K562 (cell line): Measurements from ENCODE around the gene CNTN4. TPM values are rescaled to one million over a fixed set of nuclear protein-coding genes. Genes with fewer than 3 reads are reported as not detected.

Experiments
- ATAC-seq: fragments of 200-7000 bp; cut with Tn5 transposase; 3 replicates; pipeline ENCODE4 v1.9.1; 2020; ENCODE audit warnings: moderate library complexity
- BruUV-seq: library from RNA; stranded (reverse); fragments of 400-500 nt; replicated peaks from 2 replicates; lab custom pipeline; 2021; lab: Mats Ljungman, UMichigan
- CTCF ChIA-PET: fragments of 300-600 bp; formaldehyde crosslinking; extraction: SDS; loops from one replicate; lab custom pipeline; 2021; ENCODE audit warnings: low intra/inter-chr PET ratio; lab: Yijun Ruan, JAX
- POLR2A ChIA-PET: fragments of 300-600, 350-650 bp; sonication (Branson Sonifier 250); formaldehyde crosslinking; extraction: SDS; loops from one replicate; lab custom pipeline; 2021; ENCODE audit warnings: antibody characterized with exemption, inconsistent platforms; lab: Yijun Ruan, JAX
- DNase-seq, 4 experiments: peaks; one replicate each; pipeline versions ENCODE4 v3.0.0 to v3.0.0-alpha.2; 2011 to 2018; ENCODE audit warnings: low spot score in 3 of 4, mixed read lengths in 3 of 4; ENCODE audit errors: extremely low read depth in 1 of 4
- FAIRE-seq: peaks from 2 replicates; lab custom pipeline; 2011; peaks lifted over from hg19 to GRCh38; lab: Jason Lieb, UNC
- H2AFZ ChIP-seq: 2 replicates; pipeline ENCODE4 v1.6.0; 2011; ENCODE audit warnings: low read depth, low read length, control low read depth, inconsistent platforms
- H3K27ac ChIP-seq: fragments of 200-600 bp; 3 replicates; pipeline ENCODE4 v1.8.0; 2011; ENCODE audit warnings: low read depth, mild to moderate bottlenecking, control low read depth, inconsistent platforms, low read length, moderate library complexity, mixed read lengths; ENCODE audit errors: extremely low read depth
- H3K27me3 ChIP-seq, 2 experiments: fragments of 300-600 bp in 1 of 2; 2 replicates in 1 of 2; 3 replicates in 1 of 2; pipeline versions ENCODE4 v1.6.0 to v1.8.0; 2011; ENCODE audit warnings: inconsistent platforms in 2 of 2, low read length in 2 of 2, mild to moderate bottlenecking in 1 of 2, mixed read lengths in 1 of 2, moderate library complexity in 1 of 2; ENCODE audit not compliant: control insufficient read depth in 2 of 2, insufficient read depth in 2 of 2
- H3K36me3 ChIP-seq: fragments of 300-600 bp; 3 replicates; pipeline ENCODE4 v1.8.0; 2011; ENCODE audit warnings: mild to moderate bottlenecking, low read length, inconsistent platforms; ENCODE audit not compliant: control insufficient read depth, insufficient read depth
- H3K4me1 ChIP-seq, 2 experiments: fragments of 200-600 bp in 1 of 2; replicated peaks in 1 of 2; 2 replicates in 1 of 2; 3 replicates in 1 of 2; pipeline versions ENCODE4 v1.5.1 to v1.8.0; 2011; ENCODE audit warnings: inconsistent platforms in 2 of 2, low read length in 2 of 2, mild to moderate bottlenecking in 1 of 2, mixed read lengths in 1 of 2, moderate library complexity in 1 of 2; ENCODE audit not compliant: control insufficient read depth in 2 of 2, insufficient read depth in 2 of 2
- H3K4me2 ChIP-seq: 2 replicates; pipeline ENCODE4 v1.6.1; 2011; ENCODE audit warnings: low read length, control low read depth, inconsistent platforms, mixed read lengths; ENCODE audit not compliant: insufficient read depth
- H3K4me3 ChIP-seq: fragments of 200-600 bp; sonication (generic), shearing (Covaris generic); 2 replicates; pipeline ENCODE4 v1.5.1; 2016; ENCODE audit warnings: control low read depth, inconsistent platforms
- H3K79me2 ChIP-seq: fragments of 200-600 bp; 3 replicates; pipeline ENCODE4 v1.8.0; 2011; ENCODE audit warnings: low read length, inconsistent platforms; ENCODE audit not compliant: control insufficient read depth, insufficient read depth
- H3K9ac ChIP-seq, 2 experiments: 2 replicates each; pipeline versions ENCODE4 v1.6.0 to v1.6.1; 2011; ENCODE audit warnings: low read depth in 2 of 2, low read length in 2 of 2, control low read depth in 1 of 2, inconsistent platforms in 1 of 2, mild to moderate bottlenecking in 1 of 2, mixed read lengths in 1 of 2; ENCODE audit not compliant: insufficient read depth in 1 of 2
- H3K9me1 ChIP-seq: one replicate; pipeline ENCODE4 v1.6.0; 2011; ENCODE audit warnings: inconsistent platforms, mild to moderate bottlenecking, low read length, moderate library complexity; ENCODE audit not compliant: control insufficient read depth, insufficient read depth
- H3K9me3 ChIP-seq: replicated peaks from 2 replicates; pipeline ENCODE4 v1.5.1; 2011; ENCODE audit warnings: low read depth, low read length, inconsistent platforms; ENCODE audit not compliant: control insufficient read depth, insufficient read depth
- H4K20me1 ChIP-seq: replicated peaks from 2 replicates; pipeline ENCODE4 v1.6.1; 2011; ENCODE audit warnings: low read length, inconsistent platforms, mixed read lengths; ENCODE audit not compliant: control insufficient read depth, insufficient read depth
- BRF1 ChIP-seq: IDR thresholded peaks from 3 replicates; pipeline ENCODE4 v1.6.1; 2011; ENCODE audit warnings: borderline replicate concordance, mild to moderate bottlenecking; ENCODE audit not compliant: insufficient read length; ENCODE audit errors: extremely low read depth
- CBFA2T2 ChIP-seq: fragments of 450-650 bp; conservative IDR thresholded peaks from 2 replicates; pipeline ENCODE4 v1.6.1; 2017; ENCODE audit warnings: mild to moderate bottlenecking
- FIP1L1 ChIP-seq: fragments of 200-400 bp; formaldehyde crosslinking; IDR thresholded peaks from 2 replicates; pipeline ENCODE4 v1.6.1; 2018; ENCODE audit warnings: mild to moderate bottlenecking, low read depth, low read length; ENCODE audit not compliant: poor library complexity, severe bottlenecking
- LEF1 ChIP-seq: fragments of 450-650 bp; IDR thresholded peaks from 2 replicates; pipeline ENCODE4 v1.6.1; 2016; ENCODE audit warnings: mild to moderate bottlenecking
- MBD2 ChIP-seq: sonication (generic); IDR thresholded peaks from 2 replicates; pipeline ENCODE4 v1.6.1; 2016; ENCODE audit warnings: low read depth, borderline replicate concordance
- TOE1 ChIP-seq, 2 experiments: fragments of 450-650 bp in 1 of 2; sonication (generic) in 1 of 2; formaldehyde crosslinking in 1 of 2; IDR thresholded peaks; 2 replicates each; pipeline versions ENCODE4 v1.7.1 to v1.8.0; 2016 to 2022; ENCODE audit warnings: borderline replicate concordance in 2 of 2, mild to moderate bottlenecking in 2 of 2, antibody characterized with exemption in 1 of 2, inconsistent platforms in 1 of 2, low read depth in 1 of 2, missing genetic modification reagents in 1 of 2, moderate library complexity in 1 of 2
- ZC3H4 ChIP-seq: sonication (generic); formaldehyde crosslinking; IDR thresholded peaks from 2 replicates; pipeline ENCODE4 v1.9.0; 2021; ENCODE audit warnings: missing genetic modification reagents, borderline replicate concordance
- ZFP36 ChIP-seq: fragments of 150-350 bp; IDR thresholded peaks from 2 replicates; pipeline ENCODE4 v1.6.1; 2018; ENCODE audit warnings: low read length, low read depth; ENCODE audit not compliant: partially characterized antibody
- ZNF583 ChIP-seq: fragments of 250-450 bp; sonication (Bioruptor Pico); IDR thresholded peaks from 2 replicates; pipeline ENCODE4 v1.4.0; 2020
- ZNF699 ChIP-seq: fragments of 250-450 bp; sonication (Bioruptor Pico); IDR thresholded peaks from 2 replicates; pipeline ENCODE4 v1.8.0; 2021; ENCODE audit warnings: mild to moderate bottlenecking, moderate library complexity; ENCODE audit not compliant: insufficient replicate concordance
- WGBS: fragments of 100-300 bp; shearing (Covaris generic); methylation state at CpG from one replicate; pipeline ENCODE4 v1.1.6; 2016; ENCODE audit warnings: low coverage, mixed read lengths; ENCODE audit not compliant: insufficient coverage; ENCODE audit errors: missing lambda C conversion rate; 5-methylcytosine and 5-hydroxymethylcytosine counted together
- in situ Hi-C: fragments of 300-500 bp; cut with MboI; formaldehyde crosslinking; loops from 4 replicates; pipeline ENCODE4 v1.15.0; 2018; ENCODE audit warnings: inconsistent platforms, mixed read lengths
- intact Hi-C: fragments of 100-400 bp; cut with micrococcal nuclease; formaldehyde crosslinking; loops from 2 replicates; pipeline ENCODE4 v1.14.2; 2022
- polyA plus RNA-seq, 8 experiments: library from polyadenylated mRNA; depleted of rRNA in 4 of 8; stranded (reverse) in 5 of 8; unstranded in 3 of 8; fragments of >200 nt; fragmentation: Nextera tagmentation in 2 of 8; fragmentation: Illumina TruSeq in 1 of 8; extraction: Ambion mirVana in 2 of 8; extraction: Trizol in 1 of 8; gene quantifications; 2 replicates each; pipeline versions ENCODE4 v1.2.1 to v1.2.3, GENCODE V29; 2011 to 2014; ENCODE audit warnings: inconsistent platforms in 1 of 8, missing spikeins in 1 of 8
- total RNA-seq, 7 experiments: library from RNA; depleted of rRNA in 6 of 7; stranded (reverse); fragments of >200 nt in 6 of 7; fragmentation: Illumina TruSeq in 2 of 7; extraction: Trizol in 2 of 7; gene quantifications; 2 replicates each; pipeline versions ENCODE4 v1.2.1 to v1.2.3, GENCODE V29; 2011 to 2021; ENCODE audit warnings: low replicate concordance in 1 of 7
- TF ChIP-seq, protein P1 (sequence below): sonication (generic); formaldehyde crosslinking; IDR thresholded peaks from 2 replicates; pipeline ENCODE4 v1.8.0; 2022; ENCODE audit warnings: mild to moderate bottlenecking, low read depth, missing genetic modification reagents
- TF ChIP-seq, protein P2 (sequence below), 2 experiments: IDR thresholded peaks; 2 replicates each; pipeline ENCODE4 v1.6.1; 2011; ENCODE audit warnings: borderline replicate concordance in 1 of 2, control low read depth in 1 of 2, low read depth in 1 of 2, low read length in 1 of 2, mild to moderate bottlenecking in 1 of 2, mixed read lengths in 1 of 2, moderate library complexity in 1 of 2; ENCODE audit not compliant: insufficient read depth in 1 of 2, insufficient read length in 1 of 2, poor library complexity in 1 of 2, severe bottlenecking in 1 of 2; ENCODE audit errors: extremely low read depth in 1 of 2
- TF ChIP-seq, protein P3 (sequence below): sonication (generic); formaldehyde crosslinking; IDR thresholded peaks from 2 replicates; pipeline ENCODE4 v1.8.0; 2023; ENCODE audit warnings: missing genetic modification reagents, mild to moderate bottlenecking, borderline replicate concordance

The CNTN4 gene
- total and polyA plus RNA-seq, 9 of the 15 experiments (the other 6 are each of a cell fraction or from before 2014, with no cell fraction given): not detected

DNA sequence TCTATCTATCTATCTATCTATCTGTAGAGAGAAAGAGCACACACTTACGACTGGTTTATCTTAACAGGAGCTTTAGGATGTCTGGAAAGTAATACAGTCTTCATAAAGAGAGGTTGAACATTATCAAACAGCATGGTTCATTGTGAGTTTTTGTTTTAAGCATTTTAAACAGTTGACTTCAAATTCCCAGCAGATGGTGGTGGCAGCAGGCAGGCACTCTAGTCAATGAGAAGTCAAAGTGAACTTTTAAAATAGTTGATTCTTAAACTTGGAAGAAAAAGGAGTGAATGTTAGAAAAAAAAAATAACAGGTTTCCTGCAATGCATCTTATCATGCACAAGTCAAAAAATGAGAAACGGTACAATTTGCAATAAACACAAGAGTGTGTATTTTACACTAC, 578.8 kb downstream of the CNTN4 start (continued):
- no peak for TF ChIP-seq ZFP36
- TF ChIP-seq, all 486 proteins: peak for 0

DNA sequence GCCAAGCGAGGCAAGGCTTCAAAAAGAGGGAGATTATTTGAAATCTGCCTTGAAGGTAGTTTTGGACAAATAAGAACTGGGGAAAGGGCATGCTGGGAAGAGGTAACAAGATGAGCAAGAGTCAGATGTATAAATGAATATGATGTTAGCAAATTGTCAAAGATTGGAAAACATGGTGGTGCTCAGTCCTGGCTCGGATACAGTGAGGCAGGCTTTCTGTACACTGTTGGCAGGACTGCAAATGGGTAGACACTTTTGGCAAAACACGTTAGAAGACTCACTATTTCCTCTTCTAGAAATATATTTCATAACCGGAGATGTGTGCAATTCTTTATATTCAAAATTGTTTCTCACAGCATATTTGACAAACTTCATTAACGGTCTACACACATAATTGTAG, 581.6 kb downstream of the CNTN4 start:
- Histone ChIP-seq H3K9ac (no peak overlapping the region), H3K27ac (no peak overlapping the region), H3K9me1 (no peaks in the 10 kb centered on the region), H3K9me3 (no peaks in the 10 kb centered on the region), H2AFZ (no peak overlapping the region), H3K4me3 (no peak overlapping the region), H3K79me2 (no peaks in the 10 kb centered on the region), H4K20me1 (no peaks in the 10 kb centered on the region), H3K4me2 (no peak overlapping the region), H3K36me3 (no peaks in the 10 kb centered on the region), H3K27me3 (no peaks in the 10 kb centered on the region), H3K4me1 (no peaks in the 10 kb centered on the region)
- ATAC-seq (no peak), DNase-seq (no peak), FAIRE-seq (no peak)
- intact Hi-C loops (no loop called here), in situ Hi-C loops (no loop called here)
- POLR2A ChIA-PET: no interaction called here
- BruUV-seq: no TSS peak
- CTCF ChIA-PET: no interaction called here
- WGBS: 0% methylated on average over 5 of the region's 5 CpGs
- TF ChIP-seq, protein P1, sequence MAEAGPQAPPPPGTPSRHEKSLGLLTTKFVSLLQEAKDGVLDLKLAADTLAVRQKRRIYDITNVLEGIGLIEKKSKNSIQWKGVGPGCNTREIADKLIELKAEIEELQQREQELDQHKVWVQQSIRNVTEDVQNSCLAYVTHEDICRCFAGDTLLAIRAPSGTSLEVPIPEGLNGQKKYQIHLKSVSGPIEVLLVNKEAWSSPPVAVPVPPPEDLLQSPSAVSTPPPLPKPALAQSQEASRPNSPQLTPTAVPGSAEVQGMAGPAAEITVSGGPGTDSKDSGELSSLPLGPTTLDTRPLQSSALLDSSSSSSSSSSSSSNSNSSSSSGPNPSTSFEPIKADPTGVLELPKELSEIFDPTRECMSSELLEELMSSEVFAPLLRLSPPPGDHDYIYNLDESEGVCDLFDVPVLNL (CRISPR knock-in tag): no peak
- TF ChIP-seq ZNF583 (CRISPR knock-in tag) (no peak), ZC3H4 (CRISPR knock-in tag) (no peak), MBD2 (no peak), TOE1 (IDR thresholded peaks at IDR 0.05; ENCODE audit: borderline replicate concordance) (no peak), TOE1 (CRISPR knock-in tag; IDR thresholded peaks at IDR 0.05; ENCODE audit: borderline replicate concordance, low read depth) (no peak), LEF1 (no peak), FIP1L1 (no peak), BRF1 (no peak), CBFA2T2 (no peak), ZNF699 (CRISPR knock-in tag) (no peak)
- TF ChIP-seq, protein P2, sequence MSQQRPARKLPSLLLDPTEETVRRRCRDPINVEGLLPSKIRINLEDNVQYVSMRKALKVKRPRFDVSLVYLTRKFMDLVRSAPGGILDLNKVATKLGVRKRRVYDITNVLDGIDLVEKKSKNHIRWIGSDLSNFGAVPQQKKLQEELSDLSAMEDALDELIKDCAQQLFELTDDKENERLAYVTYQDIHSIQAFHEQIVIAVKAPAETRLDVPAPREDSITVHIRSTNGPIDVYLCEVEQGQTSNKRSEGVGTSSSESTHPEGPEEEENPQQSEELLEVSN (IDR thresholded peaks at IDR 0.05; ENCODE audit: borderline replicate concordance in 1 of 2, extremely low read depth in 1 of 2, insufficient read depth in 1 of 2, insufficient read length in 1 of 2, low read depth in 1 of 2, low read length in 1 of 2, poor library complexity in 1 of 2, severe bottlenecking in 1 of 2): no peak
- TF ChIP-seq, protein P3, sequence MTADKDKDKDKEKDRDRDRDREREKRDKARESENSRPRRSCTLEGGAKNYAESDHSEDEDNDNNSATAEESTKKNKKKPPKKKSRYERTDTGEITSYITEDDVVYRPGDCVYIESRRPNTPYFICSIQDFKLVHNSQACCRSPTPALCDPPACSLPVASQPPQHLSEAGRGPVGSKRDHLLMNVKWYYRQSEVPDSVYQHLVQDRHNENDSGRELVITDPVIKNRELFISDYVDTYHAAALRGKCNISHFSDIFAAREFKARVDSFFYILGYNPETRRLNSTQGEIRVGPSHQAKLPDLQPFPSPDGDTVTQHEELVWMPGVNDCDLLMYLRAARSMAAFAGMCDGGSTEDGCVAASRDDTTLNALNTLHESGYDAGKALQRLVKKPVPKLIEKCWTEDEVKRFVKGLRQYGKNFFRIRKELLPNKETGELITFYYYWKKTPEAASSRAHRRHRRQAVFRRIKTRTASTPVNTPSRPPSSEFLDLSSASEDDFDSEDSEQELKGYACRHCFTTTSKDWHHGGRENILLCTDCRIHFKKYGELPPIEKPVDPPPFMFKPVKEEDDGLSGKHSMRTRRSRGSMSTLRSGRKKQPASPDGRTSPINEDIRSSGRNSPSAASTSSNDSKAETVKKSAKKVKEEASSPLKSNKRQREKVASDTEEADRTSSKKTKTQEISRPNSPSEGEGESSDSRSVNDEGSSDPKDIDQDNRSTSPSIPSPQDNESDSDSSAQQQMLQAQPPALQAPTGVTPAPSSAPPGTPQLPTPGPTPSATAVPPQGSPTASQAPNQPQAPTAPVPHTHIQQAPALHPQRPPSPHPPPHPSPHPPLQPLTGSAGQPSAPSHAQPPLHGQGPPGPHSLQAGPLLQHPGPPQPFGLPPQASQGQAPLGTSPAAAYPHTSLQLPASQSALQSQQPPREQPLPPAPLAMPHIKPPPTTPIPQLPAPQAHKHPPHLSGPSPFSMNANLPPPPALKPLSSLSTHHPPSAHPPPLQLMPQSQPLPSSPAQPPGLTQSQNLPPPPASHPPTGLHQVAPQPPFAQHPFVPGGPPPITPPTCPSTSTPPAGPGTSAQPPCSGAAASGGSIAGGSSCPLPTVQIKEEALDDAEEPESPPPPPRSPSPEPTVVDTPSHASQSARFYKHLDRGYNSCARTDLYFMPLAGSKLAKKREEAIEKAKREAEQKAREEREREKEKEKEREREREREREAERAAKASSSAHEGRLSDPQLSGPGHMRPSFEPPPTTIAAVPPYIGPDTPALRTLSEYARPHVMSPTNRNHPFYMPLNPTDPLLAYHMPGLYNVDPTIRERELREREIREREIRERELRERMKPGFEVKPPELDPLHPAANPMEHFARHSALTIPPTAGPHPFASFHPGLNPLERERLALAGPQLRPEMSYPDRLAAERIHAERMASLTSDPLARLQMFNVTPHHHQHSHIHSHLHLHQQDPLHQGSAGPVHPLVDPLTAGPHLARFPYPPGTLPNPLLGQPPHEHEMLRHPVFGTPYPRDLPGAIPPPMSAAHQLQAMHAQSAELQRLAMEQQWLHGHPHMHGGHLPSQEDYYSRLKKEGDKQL (CRISPR knock-in tag): no peak
